Measurements from ENCODE around the gene CSN1S1. TPM values are rescaled to one million over a fixed set of nuclear protein-coding genes. Genes with fewer than 3 reads are reported as not detected.

Gene CSN1S1, protein sequence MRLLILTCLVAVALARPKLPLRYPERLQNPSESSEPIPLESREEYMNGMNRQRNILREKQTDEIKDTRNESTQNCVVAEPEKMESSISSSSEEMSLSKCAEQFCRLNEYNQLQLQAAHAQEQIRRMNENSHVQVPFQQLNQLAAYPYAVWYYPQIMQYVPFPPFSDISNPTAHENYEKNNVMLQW
- not detected for total RNA-seq

DNA sequence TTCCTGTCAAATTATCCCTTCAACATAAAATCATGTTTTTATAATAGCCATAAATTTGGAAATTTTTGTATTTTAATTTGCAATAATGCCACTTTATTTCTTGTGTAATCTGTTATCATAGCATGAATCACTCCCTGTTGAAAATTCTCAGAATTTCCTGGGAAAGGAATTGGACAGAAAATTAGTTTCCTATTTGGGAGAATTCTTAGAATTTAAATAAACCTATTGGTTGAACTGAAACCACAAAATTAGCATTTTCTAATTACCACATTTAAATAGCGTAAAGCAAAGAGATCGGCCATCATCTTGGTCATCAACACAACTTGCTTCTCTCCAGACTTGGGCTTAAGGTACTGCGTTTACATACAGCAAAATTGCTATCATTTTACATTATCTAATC, at the start of gene CSN1S1:
TSS of gene CSN1S1 (plus strand) at position 301 of the 400 bp plus-strand sequence. CDS start 1,488 bp downstream, outside the sequence.
- ATAC-seq, result no peak
- intact Hi-C loops (cut with DNase I, micrococcal nuclease), result no loop called here

DNA sequence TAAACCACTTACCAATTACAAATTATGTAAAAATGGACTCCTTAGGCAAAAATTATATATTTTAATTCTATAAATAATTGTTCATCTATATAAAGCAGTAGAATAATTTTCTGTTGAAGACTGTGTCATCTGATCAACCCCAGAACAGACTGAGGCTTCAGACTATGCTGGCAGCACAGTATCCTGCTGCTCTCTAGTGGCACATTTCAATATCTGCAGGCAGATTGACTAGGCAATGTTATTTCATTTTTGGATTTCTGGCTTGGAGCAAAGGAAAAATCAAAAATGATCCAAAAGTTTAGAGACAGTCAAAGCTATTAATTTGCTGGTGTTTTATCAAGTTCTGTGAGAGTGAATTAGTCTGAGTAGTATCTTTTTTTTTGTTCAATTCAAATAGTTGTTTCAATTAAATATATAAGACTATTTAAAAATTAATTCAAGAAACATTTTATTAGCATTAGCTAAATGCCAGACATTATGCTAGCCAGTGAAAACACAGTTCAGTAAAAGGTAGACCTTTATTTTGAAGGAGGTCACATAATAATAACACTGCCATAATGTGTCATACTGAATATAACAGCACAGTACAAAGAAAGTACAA, 49.6 kb upstream of the CSN1S1 start:
- POLR2A ChIA-PET, result no interaction called here
- Mint-ChIP-seq H3K27me3 (peaks cover 4% of the 10 kb centered on the region), H3K9me3 (ENCODE audit: low read depth) (no peaks in the 10 kb centered on the region), H3K27ac (no peak overlapping the region), H3K4me3 (no peak overlapping the region), H3K36me3 (ENCODE audit: low read depth) (no peaks in the 10 kb centered on the region), H3K4me1 (no peaks in the 10 kb centered on the region)
- peak; percentile 69 for ATAC-seq
- intact Hi-C loops (cut with DNase I, micrococcal nuclease), result loop anchor here (1.0 to 5.0 kb wide), 5 partner anchors 58 to 564 kb away; no protein-coding TSS in a partner anchor
- peak; percentile 41 for DNase-seq
- CTCF ChIA-PET, result interaction anchor here (0.6 to 2.1 kb wide), 19 partner anchors 12 to 676 kb away, joined by 3 to 23 read pairs (median 4); no protein-coding TSS in a partner anchor

More for the DNA sequence above, at the start of gene CSN1S1:
- Mint-ChIP-seq H3K27ac (no peak within 1 kb of the TSS), H3K9me3 (ENCODE audit: low read depth) (no peaks in the 10 kb centered on the region), H3K4me1 (no peaks in the 10 kb centered on the region), H3K36me3 (ENCODE audit: low read depth) (no peaks in the 10 kb centered on the region), H3K27me3 (no peaks in the 10 kb centered on the region), H3K4me3 (no peak within 1 kb of the TSS)
- no peak for DNase-seq
- POLR2A ChIA-PET, result no interaction called here
- CTCF ChIA-PET, result no interaction called here

DNA sequence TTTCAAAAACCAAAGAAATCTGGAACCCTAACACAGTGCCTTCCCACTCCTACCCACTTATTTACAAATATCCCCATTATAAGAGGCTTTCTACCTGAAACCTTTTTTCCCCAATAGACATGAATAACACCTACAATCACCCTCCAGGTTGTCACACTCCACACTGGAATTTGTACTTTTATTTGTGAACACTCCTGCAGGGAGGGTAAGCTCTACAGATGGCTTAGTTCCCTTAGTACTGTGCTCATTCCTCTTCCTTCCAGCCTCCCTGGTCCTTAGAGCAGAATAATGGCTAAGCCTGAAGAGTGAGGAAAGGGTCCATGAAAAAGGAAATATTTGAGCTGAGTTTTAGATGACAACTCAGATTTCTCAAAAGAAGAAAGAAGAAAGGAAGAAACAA, 48.7 kb upstream of the CSN1S1 start:
- ATAC-seq, result no peak

DNA sequence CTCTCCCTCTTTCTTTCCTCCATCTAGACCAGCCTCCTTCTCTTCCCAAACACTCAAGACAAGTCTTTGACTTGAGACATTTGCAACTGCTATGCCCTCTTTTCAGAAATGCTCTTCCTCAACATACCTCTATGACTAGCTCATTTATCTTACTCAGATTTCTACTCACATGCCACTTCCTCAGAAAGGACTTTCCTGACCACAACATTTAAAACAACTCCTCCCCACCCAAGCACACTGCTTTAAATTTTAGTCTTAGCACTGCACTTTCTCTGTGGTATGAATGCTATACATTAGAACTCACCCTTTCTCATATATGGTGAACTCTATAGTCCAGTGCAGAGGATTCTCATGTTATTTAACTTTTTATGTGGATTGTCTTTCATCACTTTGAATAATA, 42.5 kb upstream of the CSN1S1 start:
- POLR2A ChIA-PET, result no interaction called here
- intact Hi-C loops (cut with DNase I, micrococcal nuclease), result no loop called here
- Mint-ChIP-seq H3K36me3 (ENCODE audit: low read depth) (no peaks in the 10 kb centered on the region), H3K27ac (no peak overlapping the region), H3K4me3 (no peak overlapping the region), H3K9me3 (ENCODE audit: low read depth) (no peaks in the 10 kb centered on the region), H3K4me1 (no peaks in the 10 kb centered on the region), H3K27me3 (peaks cover 7% of the 10 kb centered on the region)
- no peak for DNase-seq
- CTCF ChIA-PET, result no interaction called here
- ATAC-seq, result peak; percentile 42

More for the DNA sequence above, 48.7 kb upstream of the CSN1S1 start:
- H3K27me3 Mint-ChIP-seq, result peaks cover 4% of the 10 kb centered on the region
- no peak overlapping the region for H3K27ac Mint-ChIP-seq
- ChIA-PET POLR2A (no interaction called here), CTCF (interaction anchor here (0.6 to 1.7 kb wide), 4 partner anchors 9 to 201 kb away, joined by 3 to 7 read pairs (median 4); no protein-coding TSS in a partner anchor)
- H3K9me3 Mint-ChIP-seq (ENCODE audit: low read depth), result no peaks in the 10 kb centered on the region
- no peaks in the 10 kb centered on the region for H3K4me1 Mint-ChIP-seq
- intact Hi-C loops (cut with DNase I, micrococcal nuclease), result loop anchor here (2.0 to 5.0 kb wide), 2 partner anchors 19 to 565 kb away; no protein-coding TSS in a partner anchor
- H3K4me3 Mint-ChIP-seq, result no peak overlapping the region
- DNase-seq, result no peak
- no peaks in the 10 kb centered on the region for H3K36me3 Mint-ChIP-seq (ENCODE audit: low read depth)

DNA sequence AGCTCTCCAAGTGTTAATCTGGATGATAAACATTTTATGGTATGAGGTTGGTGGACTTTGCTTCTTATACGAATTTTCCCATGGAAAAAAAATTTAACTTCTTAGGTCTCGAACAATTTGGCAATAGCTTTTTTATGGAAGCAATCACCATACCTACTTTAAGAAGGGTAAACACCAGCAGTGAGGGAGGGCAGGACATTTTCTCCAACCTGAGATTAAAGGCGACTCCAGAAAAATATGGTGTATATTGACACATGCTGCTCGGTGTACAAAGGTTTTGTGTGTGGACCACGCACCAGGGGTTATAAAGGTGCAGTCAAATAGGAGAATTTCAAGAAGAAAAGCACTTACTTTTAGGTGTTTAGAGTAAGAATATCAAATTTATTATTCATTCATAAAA, 36.7 kb upstream of the CSN1S1 start:
- CTCF ChIA-PET, result interaction anchor here (0.6 kb wide), 1 partner anchor 14 kb away, joined by 3 read pairs; no protein-coding TSS in a partner anchor
- intact Hi-C loops (cut with DNase I, micrococcal nuclease), result loop anchor here in 1 of 2 experiments (10.0 kb wide), 1 partner anchor 611 kb away; no protein-coding TSS in a partner anchor

DNA sequence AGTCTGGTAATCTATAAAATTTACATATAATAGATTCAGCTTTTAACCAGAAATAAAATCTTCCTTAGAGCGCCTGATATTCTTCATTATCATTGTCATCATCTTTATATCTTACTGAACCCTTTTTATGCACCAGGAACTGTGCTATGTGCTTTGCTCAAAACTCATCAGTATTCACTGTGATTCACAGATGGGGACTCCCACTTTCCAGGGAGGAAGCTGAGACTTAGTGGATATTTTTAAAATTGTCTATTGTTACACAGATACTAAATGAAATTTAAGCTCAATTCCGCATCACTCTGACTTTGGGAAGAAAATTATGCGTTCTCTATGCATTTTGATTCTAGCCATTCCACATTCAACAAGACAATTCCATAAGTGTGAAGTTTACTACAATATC, 36.1 kb upstream of the CSN1S1 start:
- Mint-ChIP-seq H3K4me3 (no peak overlapping the region), H3K36me3 (ENCODE audit: low read depth) (no peaks in the 10 kb centered on the region), H3K27me3 (peaks cover 7% of the 10 kb centered on the region), H3K27ac (no peak overlapping the region), H3K4me1 (no peaks in the 10 kb centered on the region), H3K9me3 (ENCODE audit: low read depth) (no peaks in the 10 kb centered on the region)
- DNase-seq, result no peak
- CTCF ChIA-PET, result interaction anchor here (0.6 kb wide), 2 partner anchors 15 to 72 kb away, joined by 3 read pairs; no protein-coding TSS in a partner anchor
- ATAC-seq, result no peak
- intact Hi-C loops (cut with DNase I, micrococcal nuclease), result loop anchor here in 1 of 2 experiments (5.0 to 10.0 kb wide), 2 partner anchors 288 to 610 kb away; no protein-coding TSS in a partner anchor
- POLR2A ChIA-PET, result no interaction called here

More for the DNA sequence above, 36.7 kb upstream of the CSN1S1 start:
- Mint-ChIP-seq H3K36me3 (ENCODE audit: low read depth) (no peaks in the 10 kb centered on the region), H3K27me3 (peaks cover 7% of the 10 kb centered on the region), H3K9me3 (ENCODE audit: low read depth) (no peaks in the 10 kb centered on the region), H3K27ac (no peak overlapping the region), H3K4me3 (no peak overlapping the region), H3K4me1 (no peaks in the 10 kb centered on the region)
- POLR2A ChIA-PET, result no interaction called here
- DNase-seq (no peak), ATAC-seq (no peak)

DNA sequence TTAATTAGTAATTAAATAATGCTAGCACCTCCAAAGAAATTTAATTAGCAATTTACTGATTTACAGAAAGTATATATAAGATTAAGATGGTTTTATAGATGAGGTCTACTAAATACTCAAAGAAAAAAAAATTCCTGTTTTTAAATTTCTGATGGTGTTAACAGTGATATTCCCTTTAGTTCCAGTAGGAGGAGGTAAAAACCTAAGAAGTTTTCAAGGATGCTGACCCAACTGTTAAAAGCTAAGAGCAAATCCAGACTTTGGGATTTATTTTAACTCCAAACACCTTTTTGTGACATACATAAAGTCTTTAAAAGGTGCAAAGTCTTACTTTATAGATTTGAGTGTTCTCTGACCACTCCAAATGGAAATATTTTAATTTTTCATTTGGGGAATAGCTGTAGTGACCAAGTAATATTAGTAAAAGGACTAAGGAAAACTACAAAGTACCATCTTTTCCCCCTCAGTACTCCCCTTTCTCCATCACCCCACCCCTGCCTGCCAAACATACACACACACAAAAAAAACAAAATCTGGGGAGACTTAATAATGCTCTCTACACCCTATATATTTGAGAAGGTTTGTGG, 34.2 kb upstream of the CSN1S1 start:
- no peaks in the 10 kb centered on the region for H3K36me3 Mint-ChIP-seq (ENCODE audit: low read depth)
- no peak overlapping the region for H3K4me3 Mint-ChIP-seq
- peaks cover 7% of the 10 kb centered on the region for H3K27me3 Mint-ChIP-seq
- ChIA-PET POLR2A (no interaction called here), CTCF (interaction anchor here (0.7 kb wide), 1 partner anchor 286 kb away, joined by 4 read pairs; no protein-coding TSS in a partner anchor)
- no peaks in the 10 kb centered on the region for H3K4me1 Mint-ChIP-seq
- intact Hi-C loops (cut with DNase I, micrococcal nuclease), result loop anchor here in 1 of 2 experiments (5.0 to 10.0 kb wide), 2 partner anchors 286 to 608 kb away; no protein-coding TSS in a partner anchor
- no peak overlapping the region for H3K27ac Mint-ChIP-seq
- DNase-seq, result no peak
- H3K9me3 Mint-ChIP-seq (ENCODE audit: low read depth), result no peaks in the 10 kb centered on the region
- no peak for ATAC-seq

DNA sequence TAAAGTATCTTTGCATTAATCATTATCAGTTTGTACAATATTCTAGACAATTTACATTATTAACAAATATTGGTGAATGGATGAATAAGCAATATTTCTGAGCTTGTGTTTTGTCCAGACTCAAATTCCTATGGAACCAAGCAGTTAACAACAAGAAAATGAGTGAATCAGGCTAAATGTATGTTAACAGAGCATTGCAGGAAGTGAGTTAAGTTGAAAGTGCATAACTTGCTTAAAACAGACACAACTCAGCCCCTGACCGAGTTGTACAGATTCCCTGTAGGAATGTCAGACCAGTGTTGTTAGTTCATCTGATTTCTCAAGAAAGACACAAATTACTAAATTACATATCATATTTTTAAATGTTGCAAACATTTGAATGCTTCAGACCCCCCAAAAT, 23.7 kb upstream of the CSN1S1 start:
- no peaks in the 10 kb centered on the region for H3K36me3 Mint-ChIP-seq (ENCODE audit: low read depth)
- no peaks in the 10 kb centered on the region for H3K9me3 Mint-ChIP-seq (ENCODE audit: low read depth)
- ATAC-seq (no peak), DNase-seq (no peak)
- H3K27ac Mint-ChIP-seq, result no peak overlapping the region
- intact Hi-C loops (cut with DNase I, micrococcal nuclease), result no loop called here
- peaks cover 11% of the 10 kb centered on the region for H3K27me3 Mint-ChIP-seq
- ChIA-PET CTCF (no interaction called here), POLR2A (no interaction called here)
- no peak overlapping the region for H3K4me3 Mint-ChIP-seq
- no peaks in the 10 kb centered on the region for H3K4me1 Mint-ChIP-seq

DNA sequence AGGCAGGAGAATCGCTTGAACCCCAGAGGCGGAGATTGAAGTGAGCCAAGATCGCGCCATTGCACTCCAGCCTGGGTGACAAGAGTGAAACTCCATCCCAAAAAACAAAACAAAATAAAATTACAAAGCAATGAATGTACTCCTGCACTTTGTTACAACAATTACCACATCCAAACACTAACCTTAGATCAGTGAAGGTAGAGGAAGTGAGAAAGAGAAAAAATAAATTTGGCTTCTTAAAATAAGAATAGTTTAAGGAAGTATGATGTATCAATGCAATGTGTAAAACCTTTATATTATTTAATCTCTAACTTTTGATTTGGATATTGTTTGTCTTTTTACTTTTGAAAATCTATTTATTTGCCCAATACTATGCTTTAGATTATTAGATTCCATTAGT, 21.7 kb upstream of the CSN1S1 start:
- Mint-ChIP-seq H3K27me3 (peaks cover 7% of the 10 kb centered on the region), H3K9me3 (ENCODE audit: low read depth) (no peaks in the 10 kb centered on the region), H3K36me3 (ENCODE audit: low read depth) (no peaks in the 10 kb centered on the region), H3K4me1 (no peaks in the 10 kb centered on the region), H3K27ac (no peak overlapping the region), H3K4me3 (no peak overlapping the region)
- POLR2A ChIA-PET, result no interaction called here
- intact Hi-C loops (cut with DNase I, micrococcal nuclease), result no loop called here
- DNase-seq (no peak), ATAC-seq (no peak)
- CTCF ChIA-PET, result no interaction called here

DNA sequence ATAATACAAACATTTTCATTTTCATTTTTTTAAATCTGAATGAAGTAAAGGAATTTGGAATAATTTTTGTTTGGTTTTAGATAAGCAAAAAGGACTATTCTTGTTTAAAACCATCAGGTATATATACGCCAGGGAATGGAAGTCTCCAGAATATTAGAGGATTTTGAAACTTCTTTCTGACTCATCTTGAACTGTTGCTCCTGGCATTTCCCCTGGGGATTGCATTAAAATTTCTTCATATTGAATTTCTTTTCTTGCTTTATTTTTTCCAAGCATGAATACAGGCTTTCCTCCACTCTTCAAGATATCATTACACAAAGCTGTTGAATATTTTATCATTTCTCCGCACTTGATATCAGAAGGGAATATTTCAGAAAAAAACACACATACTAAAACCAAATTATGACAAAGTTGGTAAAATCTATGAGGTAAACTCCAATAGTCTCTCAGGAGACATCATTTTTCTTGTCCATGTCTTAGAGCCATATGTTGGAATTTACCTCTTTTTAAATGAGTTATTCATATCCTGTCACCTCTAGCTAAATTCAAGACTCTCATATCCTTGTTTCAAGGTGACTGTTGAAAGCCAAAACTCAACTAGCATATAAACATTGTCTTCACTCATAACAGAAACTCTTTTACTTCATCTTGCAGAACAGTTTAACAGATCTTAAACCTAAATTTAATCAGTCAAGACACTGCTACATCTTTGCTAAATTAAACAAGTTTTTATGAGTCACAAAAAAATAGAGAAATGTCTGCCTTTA, 20.7 kb upstream of the CSN1S1 start:
- Mint-ChIP-seq H3K36me3 (ENCODE audit: low read depth) (no peaks in the 10 kb centered on the region), H3K9me3 (ENCODE audit: low read depth) (no peaks in the 10 kb centered on the region), H3K27ac (no peak overlapping the region), H3K4me3 (no peak overlapping the region), H3K4me1 (no peaks in the 10 kb centered on the region), H3K27me3 (peaks cover 9% of the 10 kb centered on the region)
- ChIA-PET POLR2A (no interaction called here), CTCF (no interaction called here)
- ATAC-seq (peak; percentile 55), DNase-seq (no peak)
- intact Hi-C loops (cut with DNase I, micrococcal nuclease), result no loop called here

DNA sequence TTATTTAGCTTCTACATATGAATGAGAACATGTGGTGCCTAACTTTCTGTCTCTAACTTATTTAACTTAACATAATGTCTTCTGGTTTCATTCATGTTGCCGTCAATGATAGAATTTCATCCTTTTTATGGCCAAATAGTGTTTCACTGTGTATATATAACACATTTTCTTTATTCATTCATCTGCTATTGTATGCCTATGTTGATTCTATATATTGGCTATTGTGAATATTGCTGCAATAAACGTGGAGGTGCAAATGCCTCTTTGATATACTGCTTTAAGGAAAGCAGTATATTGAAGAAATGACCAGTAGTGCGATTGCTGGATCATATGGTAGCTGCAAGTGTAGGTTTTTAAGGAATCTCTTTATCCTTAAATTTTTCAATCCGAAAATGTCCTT, 10.0 kb upstream of the CSN1S1 start:
- POLR2A ChIA-PET, result no interaction called here
- no peaks in the 10 kb centered on the region for H3K36me3 Mint-ChIP-seq (ENCODE audit: low read depth)
- DNase-seq (no peak), ATAC-seq (no peak)
- intact Hi-C loops (cut with DNase I, micrococcal nuclease), result no loop called here
- CTCF ChIA-PET, result no interaction called here
- H3K4me1 Mint-ChIP-seq, result no peaks in the 10 kb centered on the region
- no peak overlapping the region for H3K27ac Mint-ChIP-seq
- H3K27me3 Mint-ChIP-seq, result no peaks in the 10 kb centered on the region
- H3K4me3 Mint-ChIP-seq, result no peak overlapping the region
- no peaks in the 10 kb centered on the region for H3K9me3 Mint-ChIP-seq (ENCODE audit: low read depth)
